SH-SY5Y (cell line): ENCODE data around the gene TRPC4.

Source experiments
- GATA2 ChIP-seq: IDR thresholded peaks from 2 replicates; pipeline ENCODE4 v1.6.1; 2011; ENCODE audit warnings: mild to moderate bottlenecking, low read depth, low read length
- GATA3 ChIP-seq: IDR thresholded peaks from 2 replicates; pipeline ENCODE4 v1.6.1; 2011; ENCODE audit warnings: low read depth, mild to moderate bottlenecking, low read length, moderate library complexity

DNA sequence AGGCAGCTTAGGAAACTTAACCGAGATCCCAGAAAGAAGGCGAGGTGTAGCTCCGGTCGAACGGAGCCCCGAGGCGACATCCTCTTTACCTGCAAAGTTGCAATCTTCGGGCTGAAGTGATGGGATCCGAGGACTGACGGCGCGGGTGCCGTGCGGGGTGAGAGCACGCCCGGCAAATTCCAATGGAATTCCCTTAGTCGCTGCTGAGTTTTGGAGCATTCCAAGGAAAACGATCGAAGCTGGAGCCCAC lies 141 bp downstream of the TRPC4 start:
- TF ChIP-seq GATA2, result no peak
- TF ChIP-seq GATA3, result no peak
